IgD-negative memory B cell (primary cell): ENCODE results near the gene DDIT3. TPM values are rescaled to one million over a fixed set of nuclear protein-coding genes. Genes with fewer than 3 reads are reported as not detected.
A peak's percentile ranks its signal among the peaks of the same experiment; 100 is the strongest.

Experiments
- H3K27ac Mint-ChIP-seq, 3 donors: one replicate each; pipeline ENCODE4 v1.8.0; 2020 to 2022; ENCODE audit warnings: mild to moderate bottlenecking in 3 of 3, mixed read lengths in 3 of 3, moderate library complexity in 1 of 3
- H3K27me3 Mint-ChIP-seq: one replicate; pipeline ENCODE4 v1.8.0; 2021; ENCODE audit warnings: mixed read lengths
- H3K36me3 Mint-ChIP-seq: one replicate; pipeline ENCODE4 v1.8.0; 2020; ENCODE audit warnings: mild to moderate bottlenecking, mixed read lengths
- H3K4me1 Mint-ChIP-seq, 3 donors: one replicate each; pipeline ENCODE4 v1.8.0; 2020 to 2022; ENCODE audit warnings: mixed read lengths in 3 of 3, mild to moderate bottlenecking in 1 of 3
- H3K4me3 Mint-ChIP-seq, 4 donors: one replicate each; pipeline ENCODE4 v1.8.0; 2020 to 2022; ENCODE audit warnings: mild to moderate bottlenecking in 4 of 4, mixed read lengths in 4 of 4, moderate library complexity in 3 of 4
- H3K9me3 Mint-ChIP-seq, 3 donors: one replicate each; pipeline ENCODE4 v1.8.0; 2020 to 2021; ENCODE audit warnings: mixed read lengths in 3 of 3, mild to moderate bottlenecking in 1 of 3
- polyA plus RNA-seq: library from polyadenylated mRNA; unstranded; fragments of 300-500 nt; fragmentation: Illumina TruSeq; gene quantifications from one replicate; pipeline ENCODE4 v1.2.3, GENCODE V29; 2021

Gene DDIT3
- polyA plus RNA-seq, 1 donor from 2014 or later = 32.2 TPM

DNA sequence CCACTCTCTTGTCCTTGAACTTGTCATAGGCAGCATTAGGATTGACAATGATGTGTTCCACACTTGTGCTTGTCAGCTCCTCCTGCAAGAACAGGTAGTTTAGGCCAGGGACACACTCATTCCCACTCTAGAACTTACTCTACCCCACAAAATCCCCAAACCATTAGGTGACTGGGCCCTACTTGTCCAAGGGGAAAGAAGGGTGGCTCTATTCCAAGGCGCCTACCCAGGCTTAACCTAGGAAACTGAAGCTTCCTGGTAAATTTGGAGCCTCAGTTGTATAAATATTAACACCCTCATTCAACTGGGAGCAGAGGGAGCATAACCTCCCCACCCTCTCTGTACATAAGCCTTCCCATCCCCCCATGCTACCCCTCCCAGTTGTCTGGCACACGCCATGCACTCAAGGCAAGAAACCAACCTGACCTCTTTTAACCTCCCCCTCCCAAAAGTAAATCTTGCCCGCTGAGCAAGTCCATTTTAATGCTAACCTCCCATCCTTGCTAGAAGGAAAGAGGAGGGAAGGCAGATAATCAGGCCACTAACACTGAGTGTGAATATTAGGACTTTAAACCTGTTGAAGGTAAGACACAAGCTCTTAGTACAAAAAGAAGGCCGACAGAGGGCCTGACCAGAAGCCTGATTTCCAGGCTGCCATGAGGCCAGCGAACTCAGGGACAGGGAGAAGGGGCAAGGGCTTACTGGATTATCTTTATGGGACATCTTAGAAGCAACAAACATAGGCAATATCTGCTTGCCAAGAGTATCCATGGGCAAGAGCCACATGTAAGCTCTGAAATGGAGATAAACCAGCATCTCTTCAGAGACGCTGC lies 15.7 kb upstream of the DDIT3 start:
- Mint-ChIP-seq H3K36me3 (peaks cover 2% of the 10 kb centered on the region), H3K4me3 (no peak overlapping the region), H3K9me3 (no peaks in the 10 kb centered on the region), H3K27ac (no peak overlapping the region), H3K4me1 (peaks cover 0 to 7% (median 4%) of the 10 kb centered on the region in 3 donors), H3K27me3 (no peaks in the 10 kb centered on the region)

DNA sequence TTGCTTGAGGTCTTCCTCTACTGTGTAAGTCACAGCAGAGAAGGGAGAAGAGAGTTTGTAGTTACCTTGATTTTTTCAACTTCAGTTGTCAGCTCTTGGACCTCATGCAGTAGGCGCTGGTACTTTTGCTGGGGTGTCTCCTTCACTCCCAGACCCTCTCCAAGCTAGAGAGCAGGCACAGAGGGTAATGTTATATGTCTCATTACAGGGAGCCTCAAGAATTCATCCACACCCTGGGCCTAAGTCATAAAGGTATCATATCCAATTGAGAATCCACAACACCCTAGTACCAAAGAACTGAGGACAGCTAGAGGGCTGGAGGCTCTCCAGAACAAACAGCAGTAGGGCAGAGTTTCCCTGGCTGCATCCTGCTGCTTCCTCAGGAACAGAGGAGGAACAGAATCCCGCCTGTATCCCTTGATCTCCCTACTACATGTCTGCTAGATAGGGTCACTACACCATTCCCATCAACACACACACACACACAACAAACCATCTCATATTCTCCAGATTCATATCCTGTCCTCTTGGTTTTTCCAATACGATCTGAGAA lies 14.8 kb upstream of the DDIT3 start:
- Mint-ChIP-seq H3K9me3 (no peaks in the 10 kb centered on the region), H3K36me3 (peaks cover 2% of the 10 kb centered on the region), H3K27me3 (no peaks in the 10 kb centered on the region), H3K4me1 (peaks cover 0 to 4% (median 3%) of the 10 kb centered on the region in 3 donors), H3K27ac (no peak overlapping the region), H3K4me3 (no peak overlapping the region)

- Mint-ChIP-seq H3K36me3 (peaks cover 2% of the 10 kb centered on the region), H3K27ac (no peak overlapping the region), H3K9me3 (no peaks in the 10 kb centered on the region), H3K27me3 (no peaks in the 10 kb centered on the region), H3K4me3 (peak overlapping the region in 1 of 4 donors; percentile 60), H3K4me1 (peaks cover 0 to 5% (median 4%) of the 10 kb centered on the region in 3 donors)
Observed at GRCh38 chr12:57534250-57534649, 13.9 kb upstream of the DDIT3 start.

DNA sequence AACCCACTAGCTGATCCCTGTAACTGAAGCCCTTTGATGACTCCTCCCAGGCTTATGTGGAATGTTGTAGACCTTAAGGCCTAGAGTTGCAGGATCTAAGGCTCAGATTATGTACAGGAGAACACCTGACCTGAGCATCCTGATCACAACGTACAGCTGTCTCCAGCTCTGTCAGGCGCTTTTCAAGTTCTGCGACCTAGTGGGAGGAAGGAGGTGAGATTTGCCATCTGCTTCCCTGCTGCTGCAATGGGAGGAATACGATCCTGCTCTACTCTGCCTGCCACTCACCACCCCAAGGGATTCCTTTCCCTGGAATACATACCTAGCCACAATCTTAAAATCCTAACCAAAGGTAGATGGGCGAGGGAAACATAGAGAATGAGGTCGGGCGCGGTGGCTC lies 12.8 kb upstream of the DDIT3 start:
- Mint-ChIP-seq H3K9me3 (no peaks in the 10 kb centered on the region), H3K4me1 (peaks cover 0 to 1% (median 0%) of the 10 kb centered on the region in 3 donors), H3K36me3 (peaks cover under 1% of the 10 kb centered on the region), H3K27me3 (no peaks in the 10 kb centered on the region), H3K4me3 (no peak overlapping the region), H3K27ac (no peak overlapping the region)

DNA sequence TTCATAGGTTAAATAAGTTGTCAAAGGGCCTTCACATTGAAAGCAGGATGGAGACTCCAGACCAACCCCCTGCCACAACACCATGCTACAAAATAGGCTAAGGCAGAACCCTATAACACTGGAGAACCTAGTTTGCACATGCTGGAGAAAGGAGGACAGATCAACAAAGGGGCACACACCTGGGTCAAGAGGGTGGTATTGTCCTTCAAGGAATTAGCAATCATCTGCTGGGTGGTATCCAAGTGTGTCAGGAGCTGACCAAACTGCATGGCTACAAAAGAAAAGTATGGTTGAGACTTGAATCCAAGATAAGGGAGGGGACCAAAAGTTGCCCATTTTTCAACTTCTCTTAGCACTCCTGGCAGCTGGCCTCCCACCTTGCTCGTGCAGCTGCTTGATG lies 11.5 kb upstream of the DDIT3 start:
- Mint-ChIP-seq H3K4me3 (no peak overlapping the region), H3K9me3 (no peaks in the 10 kb centered on the region), H3K27me3 (no peaks in the 10 kb centered on the region), H3K4me1 (peaks cover 0 to 1% (median 0%) of the 10 kb centered on the region in 3 donors), H3K27ac (peak overlapping the region in 1 of 3 donors; percentile 22), H3K36me3 (no peaks in the 10 kb centered on the region)

DNA sequence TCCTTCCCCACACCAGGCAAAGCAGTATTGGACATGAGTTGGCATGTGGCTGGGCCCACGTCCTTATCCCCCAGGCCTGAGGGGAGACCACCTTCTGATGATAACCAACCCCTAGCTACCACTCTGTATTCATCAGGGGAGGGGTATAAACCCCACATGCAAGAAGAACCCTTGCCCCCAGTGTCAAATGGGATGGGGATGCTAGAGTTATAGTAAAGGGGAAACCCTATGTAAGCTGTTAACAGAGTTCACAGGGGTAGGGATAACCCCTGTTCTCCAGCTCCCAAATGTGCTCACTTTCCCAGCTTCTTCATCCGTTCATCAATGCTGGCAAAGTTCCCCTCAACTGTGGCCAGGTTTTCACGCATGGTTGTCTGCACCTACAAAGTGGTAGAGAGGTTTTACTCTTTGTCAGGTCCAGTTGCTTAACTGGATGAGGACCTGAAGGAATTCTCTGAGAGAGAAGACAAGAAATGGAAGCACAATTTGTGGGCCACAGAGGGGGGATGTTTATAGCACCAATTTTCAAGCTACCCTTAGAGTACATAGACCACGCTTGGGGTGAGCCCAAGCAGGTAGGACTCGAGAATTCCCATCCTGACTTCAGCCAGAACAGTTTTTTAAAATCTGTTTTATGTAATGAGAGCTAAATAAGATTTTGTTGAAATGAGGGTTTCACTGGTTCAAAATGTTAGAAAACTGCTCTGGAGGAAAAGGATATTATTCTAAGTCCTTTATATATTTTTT lies 10.3 kb upstream of the DDIT3 start:
- H3K36me3 Mint-ChIP-seq = no peaks in the 10 kb centered on the region
- H3K27me3 Mint-ChIP-seq = no peaks in the 10 kb centered on the region
- H3K4me1 Mint-ChIP-seq = peaks cover 0 to 1% (median 0%) of the 10 kb centered on the region in 3 donors
- no peak overlapping the region for H3K4me3 Mint-ChIP-seq
- H3K27ac Mint-ChIP-seq = peak overlapping the region in 1 of 3 donors; percentile 92
- no peaks in the 10 kb centered on the region for H3K9me3 Mint-ChIP-seq

- Mint-ChIP-seq H3K4me3 (no peak overlapping the region), H3K27ac (peak overlapping the region in 1 of 3 donors; percentile 92), H3K36me3 (no peaks in the 10 kb centered on the region), H3K9me3 (no peaks in the 10 kb centered on the region), H3K27me3 (no peaks in the 10 kb centered on the region), H3K4me1 (peaks cover 0 to 3% (median 0%) of the 10 kb centered on the region in 3 donors)
Observed at GRCh38 chr12:57529831-57530230, 9.5 kb upstream of the DDIT3 start.

DNA sequence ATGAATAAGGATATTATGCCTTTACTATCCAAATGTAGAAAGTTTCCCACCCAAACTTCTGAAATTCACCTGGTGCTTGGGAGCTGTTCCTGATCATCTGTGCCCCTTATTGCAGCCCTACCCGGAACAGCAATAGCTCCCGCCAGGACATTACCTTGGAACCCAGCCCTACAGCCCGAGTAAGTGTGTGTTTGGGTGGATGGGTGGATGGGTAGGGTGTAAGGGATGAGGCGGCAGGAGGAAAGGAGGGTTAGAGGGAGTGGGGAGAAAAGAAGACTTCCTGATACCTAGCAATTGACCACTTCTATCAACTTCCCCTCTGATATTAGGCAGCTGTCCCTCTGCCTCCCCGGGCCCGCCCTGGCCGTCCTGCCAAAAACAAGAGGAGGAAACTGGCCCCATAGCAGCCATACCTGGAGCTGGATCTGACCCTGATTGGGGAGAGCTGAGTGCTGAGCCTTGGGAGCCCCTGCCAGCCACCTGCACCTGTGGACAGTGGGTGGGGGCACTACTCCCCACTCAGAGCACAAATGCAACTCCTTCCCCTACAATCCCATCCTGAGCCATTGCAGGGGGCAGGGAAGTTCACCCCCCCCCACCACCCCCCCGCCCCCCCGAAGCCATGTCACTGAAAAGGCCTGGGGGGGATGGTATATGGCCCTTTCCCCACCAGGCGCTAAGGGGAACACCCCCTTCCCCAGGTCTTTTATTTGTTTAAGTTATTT lies 8.7 kb upstream of the DDIT3 start:
- H3K36me3 Mint-ChIP-seq = no peaks in the 10 kb centered on the region
- peak overlapping the region in 1 of 3 donors; percentile 18 for H3K27ac Mint-ChIP-seq
- H3K4me3 Mint-ChIP-seq = peak overlapping the region in 1 of 4 donors; percentile 20
- no peaks in the 10 kb centered on the region for H3K27me3 Mint-ChIP-seq
- H3K9me3 Mint-ChIP-seq = no peaks in the 10 kb centered on the region
- peaks cover 3 to 9% (median 8%) of the 10 kb centered on the region in 3 donors for H3K4me1 Mint-ChIP-seq

GRCh38 chr12:57528176-57528575 lies 7.9 kb upstream of the DDIT3 start:
- Mint-ChIP-seq H3K9me3 (no peaks in the 10 kb centered on the region), H3K4me3 (peak overlapping the region in 1 of 4 donors; percentile 20), H3K4me1 (peaks cover 10 to 16% (median 15%) of the 10 kb centered on the region in 3 donors), H3K27me3 (no peaks in the 10 kb centered on the region), H3K27ac (peak overlapping the region in 1 of 3 donors; percentile 18), H3K36me3 (no peaks in the 10 kb centered on the region)

- H3K27me3 Mint-ChIP-seq = no peaks in the 10 kb centered on the region
- H3K4me1 Mint-ChIP-seq = peaks cover 11 to 18% (median 15%) of the 10 kb centered on the region in 3 donors
- no peaks in the 10 kb centered on the region for H3K9me3 Mint-ChIP-seq
- peak overlapping the region in 1 of 4 donors; percentile 32 for H3K4me3 Mint-ChIP-seq
- peak overlapping the region in 2 of 3 donors; percentile 47 to 72 for H3K27ac Mint-ChIP-seq
- no peaks in the 10 kb centered on the region for H3K36me3 Mint-ChIP-seq
Observed at GRCh38 chr12:57527184-57527583, 6.9 kb upstream of the DDIT3 start.

DNA sequence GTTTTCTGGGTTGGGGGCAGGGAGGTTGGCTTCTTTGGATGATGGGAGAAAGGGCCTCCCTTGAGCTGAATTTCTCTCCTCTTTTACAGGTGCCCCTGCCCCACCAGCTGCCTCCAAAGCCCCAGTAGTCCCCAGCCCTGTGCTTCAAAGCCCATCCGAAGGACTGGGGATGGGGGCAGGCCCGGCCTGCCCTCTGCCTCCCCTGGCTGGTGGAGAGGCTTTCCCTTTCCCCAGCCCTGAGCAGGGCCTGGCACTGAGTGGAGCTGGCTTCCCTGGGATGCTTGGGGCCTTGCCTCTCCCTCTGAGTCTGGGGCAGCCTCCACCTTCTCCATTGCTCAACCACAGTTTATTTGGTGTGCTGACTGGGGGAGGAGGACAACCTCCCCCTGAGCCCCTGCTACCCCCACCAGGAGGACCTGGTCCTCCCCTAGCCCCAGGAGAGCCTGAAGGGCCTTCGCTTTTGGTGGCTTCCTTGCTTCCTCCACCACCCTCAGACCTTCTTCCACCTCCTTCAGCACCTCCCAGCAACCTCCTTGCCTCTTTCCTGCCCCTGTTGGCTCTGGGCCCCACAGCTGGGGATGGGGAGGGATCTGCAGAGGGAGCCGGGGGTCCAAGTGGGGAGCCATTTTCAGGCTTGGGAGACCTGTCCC lies 6.3 kb upstream of the DDIT3 start:
- Mint-ChIP-seq H3K36me3 (no peaks in the 10 kb centered on the region), H3K4me3 (peak overlapping the region in 2 of 4 donors; percentile 9 to 75), H3K9me3 (no peaks in the 10 kb centered on the region), H3K4me1 (peaks cover 17 to 23% (median 20%) of the 10 kb centered on the region in 3 donors), H3K27me3 (peaks cover 1% of the 10 kb centered on the region), H3K27ac (peak overlapping the region in 1 of 3 donors; percentile 72)

GRCh38 chr12:57525615-57526383 lies 5.5 kb upstream of the DDIT3 start:
- Mint-ChIP-seq H3K4me3 (peak overlapping the region in 2 of 4 donors; percentile 9 to 32), H3K27me3 (peaks cover 1% of the 10 kb centered on the region), H3K4me1 (peaks cover 19 to 26% (median 22%) of the 10 kb centered on the region in 3 donors), H3K9me3 (no peaks in the 10 kb centered on the region), H3K36me3 (no peaks in the 10 kb centered on the region), H3K27ac (peak overlapping the region in 1 of 3 donors; percentile 42)

DNA sequence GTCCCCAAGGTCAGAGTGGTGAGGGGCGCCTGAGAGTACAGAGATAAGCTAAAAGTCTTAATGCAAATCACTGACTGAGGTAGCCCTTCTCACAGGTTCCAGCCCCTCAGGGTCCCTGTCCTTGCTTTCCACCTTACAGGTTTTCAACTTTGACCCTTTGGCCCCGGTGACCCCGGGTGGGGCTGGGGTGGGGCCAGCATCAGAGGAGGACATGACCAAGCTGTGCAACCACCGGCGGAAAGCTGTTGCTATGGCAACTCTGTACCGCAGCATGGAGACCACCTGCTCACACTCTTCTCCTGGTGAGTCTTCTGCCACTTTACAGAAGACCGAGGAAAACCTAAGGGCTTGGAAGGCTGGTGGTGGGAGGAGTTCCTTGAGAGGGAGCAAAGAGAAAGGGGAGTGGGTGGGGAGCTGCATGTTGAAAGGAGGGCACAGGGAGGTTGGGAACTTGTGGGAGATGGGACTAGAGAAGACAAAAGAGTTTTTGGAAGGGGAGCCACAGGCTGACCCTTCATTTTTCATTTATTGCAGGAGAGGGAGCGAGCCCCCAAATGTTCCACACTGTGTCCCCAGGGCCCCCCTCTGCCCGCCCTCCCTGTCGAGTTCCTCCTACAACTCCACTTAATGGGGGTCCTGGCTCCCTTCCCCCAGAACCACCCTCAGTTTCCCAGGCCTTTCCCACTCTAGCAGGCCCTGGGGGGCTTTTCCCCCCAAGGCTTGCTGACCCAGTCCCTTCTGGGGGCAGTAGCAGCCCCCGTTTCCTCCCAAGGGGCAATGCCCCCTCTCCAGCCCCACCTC lies 4.7 kb upstream of the DDIT3 start:
- Mint-ChIP-seq H3K36me3 (no peaks in the 10 kb centered on the region), H3K4me3 (peak overlapping the region in 2 of 4 donors; percentile 91 to 97), H3K9me3 (no peaks in the 10 kb centered on the region), H3K27me3 (peaks cover 1% of the 10 kb centered on the region), H3K27ac (peak overlapping the region in 2 of 3 donors; percentile 98), H3K4me1 (peaks cover 22 to 26% (median 24%) of the 10 kb centered on the region in 3 donors)
